RCC 7860 (cell line): ENCODE data around the gene PSKH1.
A peak's percentile ranks its signal among the peaks of the same experiment; 100 is the strongest.

Experiments
- DNase-seq: peaks from one replicate; pipeline ENCODE4 v3.0.0-alpha.2; 2015; ENCODE audit warnings: low spot score
- FAIRE-seq: peaks from 2 replicates; lab custom pipeline; 2012; peaks lifted over from hg19 to GRCh38; lab: Jason Lieb, UNC

Gene PSKH1

DNA sequence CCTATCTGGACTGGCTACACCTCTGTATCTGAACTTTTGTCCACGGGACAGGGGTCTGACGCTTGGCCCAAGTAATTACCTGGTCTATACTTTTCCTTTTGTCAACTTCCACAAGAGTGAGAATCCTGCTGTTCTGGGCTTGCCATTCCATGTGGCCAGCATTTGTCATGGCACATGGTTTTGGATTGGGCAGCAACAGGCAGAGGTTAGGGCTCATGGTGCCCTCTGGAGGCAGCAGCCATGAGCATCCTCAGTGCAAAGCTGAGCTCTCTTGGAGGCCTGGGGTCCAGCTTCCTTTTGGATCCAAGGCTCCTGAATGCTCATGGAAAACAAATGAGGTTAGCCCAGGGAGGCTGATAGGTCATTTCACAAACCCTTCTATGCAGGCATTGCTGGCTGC is 27.7 kb upstream of the PSKH1 start:
- FAIRE-seq (no peak), DNase-seq (peak; percentile 16)

DNA sequence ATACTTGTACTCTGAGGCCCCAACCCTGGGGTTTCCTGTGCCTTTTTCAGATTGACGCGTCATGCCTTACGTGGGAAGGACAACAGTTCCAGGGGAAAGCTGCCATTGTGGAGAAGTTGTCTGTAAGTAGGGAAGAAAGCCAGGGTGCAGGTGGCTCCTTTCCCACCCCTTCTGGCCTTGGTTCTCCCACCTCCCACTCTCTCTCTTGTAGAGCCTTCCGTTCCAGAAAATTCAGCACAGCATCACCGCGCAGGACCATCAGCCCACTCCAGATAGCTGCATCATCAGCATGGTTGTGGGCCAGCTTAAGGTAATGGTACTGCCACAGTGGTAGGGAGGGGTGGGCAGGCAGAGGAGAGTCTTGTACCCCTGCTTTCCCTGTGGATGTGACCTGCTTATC is 24.8 kb upstream of the PSKH1 start:
- no peak for DNase-seq
- FAIRE-seq, result no peak

DNA sequence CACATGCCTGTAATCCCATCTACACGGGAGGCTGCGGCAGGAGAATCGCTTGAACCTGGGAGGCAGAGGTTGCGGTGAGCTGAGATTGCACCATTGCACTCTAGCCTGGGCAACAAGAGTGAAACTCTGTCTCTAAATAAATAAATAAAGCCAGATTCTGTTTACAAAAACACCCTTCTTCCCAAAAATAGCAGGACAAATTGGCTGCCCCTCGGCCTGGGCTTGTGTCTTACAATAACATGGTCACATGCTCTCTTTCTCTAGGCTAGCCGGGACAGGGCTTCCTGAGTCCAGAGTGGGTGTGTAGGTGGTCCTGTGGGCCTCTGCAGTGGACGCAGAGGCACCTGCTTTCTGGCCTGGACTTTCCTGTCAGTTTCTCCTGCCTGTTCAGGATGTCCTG is 23.4 kb upstream of the PSKH1 start:
- DNase-seq, result no peak
- no peak for FAIRE-seq

DNA sequence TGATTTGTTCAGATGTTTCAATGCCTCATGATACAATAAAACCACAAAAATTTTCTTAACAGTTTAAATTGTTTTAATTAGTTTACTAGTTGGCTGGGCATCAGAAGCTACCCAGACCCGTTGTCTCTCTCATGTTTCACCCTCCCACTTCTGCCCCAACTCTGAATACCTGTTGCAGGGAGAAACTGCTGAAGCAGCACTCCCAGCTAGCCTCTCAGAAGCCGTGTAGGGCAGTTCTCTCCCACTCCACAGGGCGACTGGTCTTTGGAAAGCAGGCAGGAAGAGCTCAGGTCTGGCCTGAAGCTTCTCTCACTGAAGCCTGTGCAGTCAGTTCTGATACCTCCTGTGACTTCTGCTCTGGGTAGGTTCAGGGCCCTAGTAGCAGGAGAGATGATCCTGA is 21.8 kb upstream of the PSKH1 start:
- FAIRE-seq (no peak), DNase-seq (no peak)

DNA sequence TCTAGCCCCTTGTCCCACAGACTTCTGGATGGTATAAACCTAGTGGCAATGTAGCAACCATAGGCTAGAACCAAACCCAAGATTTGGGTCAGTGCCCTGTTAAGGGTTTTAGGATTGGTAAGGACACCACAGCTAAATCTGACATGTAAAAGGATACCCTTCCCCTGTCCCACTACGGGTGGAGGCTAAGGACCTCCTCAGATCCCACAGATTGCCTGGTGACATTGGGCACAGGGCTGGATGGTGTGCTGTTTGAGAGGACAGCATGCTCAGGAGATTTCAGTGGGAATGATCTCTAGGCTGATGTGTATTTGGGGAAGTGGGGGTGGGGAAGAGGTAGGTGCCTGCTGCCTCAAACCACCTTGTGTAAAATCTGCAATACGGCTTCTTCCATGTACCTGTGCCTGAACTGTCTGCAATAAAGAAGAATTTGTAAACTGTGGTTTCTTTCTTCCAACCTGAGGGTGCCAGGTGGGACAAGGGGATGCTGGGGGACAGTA is 20.9 kb upstream of the PSKH1 start:
- no peak for FAIRE-seq
- DNase-seq, result no peak

DNA sequence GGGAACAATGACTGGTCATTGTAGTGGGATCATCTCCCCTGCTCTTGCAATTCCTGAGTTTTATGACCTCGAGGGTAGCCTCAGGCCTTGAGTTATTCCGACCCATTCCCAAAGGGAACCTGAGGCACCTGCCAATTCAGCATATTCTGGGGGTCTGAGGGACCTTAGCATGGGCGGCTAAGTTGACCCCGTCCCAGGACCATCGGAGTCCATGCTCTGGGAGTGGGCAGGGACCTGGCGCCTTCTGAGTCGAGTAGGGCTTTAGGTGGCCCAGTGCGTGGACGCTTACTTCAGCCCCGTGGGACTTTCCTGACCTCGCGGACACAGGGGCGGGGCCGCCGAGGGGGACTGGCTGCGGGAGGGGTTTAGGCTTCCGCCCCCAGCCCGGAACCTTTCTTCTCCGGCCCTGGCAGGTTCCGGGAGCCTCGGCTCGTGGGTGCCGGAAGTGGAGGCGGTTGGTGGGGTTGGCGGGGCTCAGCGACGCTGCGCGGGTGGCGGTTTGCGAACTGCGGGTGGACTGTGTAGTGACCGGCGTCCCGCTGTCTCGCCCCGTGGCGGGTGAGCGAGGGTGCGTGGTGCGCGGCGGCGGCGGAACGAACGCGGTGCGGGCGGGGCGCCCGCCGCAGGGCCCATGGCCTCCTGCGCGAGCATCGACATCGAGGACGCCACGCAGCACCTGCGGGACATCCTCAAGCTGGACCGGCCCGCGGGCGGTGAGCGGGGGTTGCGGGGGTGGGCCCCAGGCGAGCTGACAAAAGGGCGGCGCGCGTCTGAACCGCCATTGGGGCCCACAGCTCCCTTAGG is 20.2 kb upstream of the PSKH1 start, which contains the start of gene EDC4:
TSS of gene EDC4 (plus strand) at position 422 of the 804 bp plus-strand sequence. CDS start at position 632, 210 bp downstream.
- DNase-seq (peak; percentile 65), FAIRE-seq (no peak)

DNA sequence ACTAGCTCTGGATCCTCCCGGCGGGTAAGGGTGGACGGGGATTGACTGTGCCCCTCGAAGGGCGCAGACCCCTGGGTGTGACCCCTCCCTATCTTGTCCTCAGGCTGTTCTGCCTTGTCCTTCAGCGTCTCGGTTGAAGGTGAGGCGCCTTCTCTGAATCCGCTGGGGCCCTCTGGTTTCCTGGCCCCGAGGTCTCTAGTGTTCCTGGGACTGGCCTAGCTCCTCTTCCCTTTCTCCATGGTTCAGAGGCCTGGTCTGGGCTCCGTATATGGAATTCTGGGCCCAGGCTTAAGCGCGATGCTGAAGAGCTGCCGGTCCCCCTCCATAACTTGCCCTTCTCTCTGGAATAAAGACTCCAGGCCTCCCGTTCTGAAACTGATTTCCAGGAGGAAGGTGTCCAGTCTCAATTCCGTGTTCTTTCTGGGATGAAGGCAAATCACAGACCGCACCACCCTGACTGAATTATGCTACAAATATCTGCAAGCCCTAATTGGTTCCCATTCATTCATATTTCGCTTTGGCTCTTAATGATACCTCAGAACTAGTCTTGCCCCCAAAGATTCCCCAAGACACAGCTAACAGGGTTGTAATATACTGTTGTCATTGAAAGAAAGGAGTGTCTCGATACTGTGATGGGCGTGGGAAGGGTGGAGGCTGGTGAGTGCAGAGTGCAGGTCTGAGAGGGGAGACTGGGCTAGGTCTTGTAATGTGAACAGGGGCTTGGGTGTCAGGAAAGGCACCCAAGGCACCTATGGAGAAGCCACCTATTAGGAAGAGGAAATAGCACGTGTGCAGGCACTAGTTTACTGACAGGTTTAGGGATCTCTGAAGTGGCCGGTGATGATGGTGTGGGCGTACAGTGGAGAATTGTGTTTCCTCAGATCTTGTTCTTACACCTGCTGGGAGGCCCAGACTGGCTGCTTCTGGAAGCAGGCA is 19.4 kb upstream of the PSKH1 start:
- DNase-seq (no peak), FAIRE-seq (no peak)

DNA sequence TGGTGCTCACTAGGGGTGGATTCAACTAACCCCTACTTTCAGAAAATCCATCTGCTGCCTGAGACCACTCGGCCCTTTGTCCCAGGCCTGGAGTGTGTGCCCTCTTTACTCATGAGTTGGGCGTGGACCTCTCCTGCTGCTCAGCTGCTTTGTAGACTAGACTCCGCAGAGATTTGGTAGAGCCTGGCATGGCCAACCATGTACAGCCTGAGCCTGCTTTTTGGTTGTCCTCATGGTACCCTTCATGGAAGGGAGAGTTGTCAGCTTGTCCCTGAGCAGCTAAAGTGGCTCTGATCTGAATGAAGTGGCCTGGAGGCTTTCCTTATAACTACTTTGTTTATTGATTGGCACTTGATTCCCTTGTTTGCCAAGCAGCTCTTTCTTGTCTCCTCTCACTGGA is 18.7 kb upstream of the PSKH1 start:
- DNase-seq (no peak), FAIRE-seq (no peak)

DNA sequence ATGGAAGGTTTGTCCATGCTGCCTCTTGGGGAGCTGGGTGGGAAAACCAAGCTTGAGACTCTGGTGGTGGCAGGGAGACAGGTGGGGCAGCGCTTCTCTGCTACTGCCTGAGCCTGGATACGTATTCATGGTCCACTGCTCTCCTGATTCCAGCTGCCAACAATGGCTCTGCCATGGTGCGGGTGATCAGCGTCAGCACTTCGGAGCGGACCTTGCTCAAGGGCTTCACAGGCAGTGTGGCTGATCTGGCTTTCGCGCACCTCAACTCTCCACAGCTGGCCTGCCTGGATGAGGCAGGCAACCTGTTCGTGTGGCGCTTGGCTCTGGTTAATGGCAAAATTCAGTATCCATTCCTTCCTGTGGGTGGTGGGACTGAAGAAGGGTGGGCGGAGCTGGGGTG is 16.0 kb upstream of the PSKH1 start:
- DNase-seq (no peak), FAIRE-seq (no peak)

DNA sequence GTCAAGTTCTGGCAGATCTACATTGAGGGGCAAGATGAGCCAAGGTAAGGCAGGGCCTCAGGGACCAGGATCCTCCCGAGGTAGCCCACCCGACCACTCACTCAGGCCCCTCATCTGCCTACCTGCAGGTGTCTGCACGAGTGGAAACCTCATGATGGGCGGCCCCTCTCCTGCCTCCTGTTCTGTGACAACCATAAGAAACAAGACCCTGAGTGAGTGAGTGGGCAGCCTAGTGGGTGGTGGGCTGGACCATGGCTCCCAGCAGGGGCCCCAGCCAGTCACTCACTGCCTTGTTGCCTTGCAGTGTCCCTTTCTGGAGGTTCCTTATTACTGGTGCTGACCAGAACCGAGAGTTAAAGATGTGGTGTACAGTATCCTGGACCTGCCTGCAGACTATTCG is 14.8 kb upstream of the PSKH1 start:
- no peak for FAIRE-seq
- no peak for DNase-seq

DNA sequence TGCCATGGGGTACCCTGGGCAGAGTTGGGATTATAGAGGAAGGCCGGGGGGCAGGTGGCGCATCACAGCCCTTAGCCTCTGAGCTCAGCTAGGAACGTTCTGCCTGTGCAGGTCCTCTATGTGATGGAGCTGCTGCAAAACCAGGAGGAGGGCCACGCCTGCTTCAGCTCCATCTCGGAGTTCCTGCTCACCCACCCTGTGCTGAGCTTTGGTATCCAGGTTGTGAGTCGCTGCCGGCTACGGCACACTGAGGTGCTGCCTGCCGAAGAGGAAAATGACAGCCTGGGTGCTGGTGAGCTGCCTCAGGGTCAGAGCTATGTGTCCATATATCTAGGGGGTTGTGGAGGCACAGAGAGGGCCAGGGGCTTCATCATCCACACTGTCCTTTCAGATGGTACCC is 14.2 kb upstream of the PSKH1 start:
- no peak for FAIRE-seq
- DNase-seq, result no peak

DNA sequence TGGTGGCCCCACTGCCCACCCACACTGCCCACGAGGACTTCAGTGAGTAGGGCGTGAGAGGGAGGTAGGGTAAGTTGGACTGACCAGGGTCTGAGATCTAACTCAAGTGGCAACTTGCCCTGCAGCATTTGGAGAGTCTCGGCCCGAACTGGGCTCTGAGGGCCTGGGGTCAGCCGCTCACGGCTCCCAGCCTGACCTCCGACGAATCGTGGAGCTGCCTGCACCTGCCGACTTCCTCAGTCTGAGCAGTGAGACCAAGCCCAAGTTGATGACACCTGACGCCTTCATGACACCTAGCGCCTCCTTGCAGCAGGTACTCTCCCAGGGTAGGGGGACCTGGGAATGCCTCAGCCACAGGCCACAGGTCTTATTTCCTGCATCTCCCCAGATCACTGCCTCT is 13.6 kb upstream of the PSKH1 start:
- DNase-seq (no peak), FAIRE-seq (no peak)

DNA sequence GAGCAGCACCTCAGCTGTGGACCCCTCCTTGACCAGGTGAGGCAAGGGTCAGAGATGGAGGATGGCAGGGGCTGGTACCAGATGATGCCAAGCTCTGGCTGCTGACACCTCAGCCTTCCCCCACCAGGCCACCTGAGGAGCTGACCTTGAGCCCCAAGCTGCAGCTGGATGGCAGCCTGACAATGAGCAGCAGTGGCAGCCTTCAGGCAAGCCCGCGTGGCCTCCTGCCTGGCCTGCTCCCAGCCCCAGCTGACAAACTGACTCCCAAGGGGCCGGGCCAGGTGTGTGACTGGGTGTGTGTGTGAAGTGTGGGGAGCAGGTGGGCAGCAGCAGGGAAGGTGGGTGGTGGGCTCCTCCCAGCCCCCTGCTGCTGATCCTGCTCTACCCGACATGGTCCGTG is 13.1 kb upstream of the PSKH1 start:
- DNase-seq (no peak), FAIRE-seq (no peak)

DNA sequence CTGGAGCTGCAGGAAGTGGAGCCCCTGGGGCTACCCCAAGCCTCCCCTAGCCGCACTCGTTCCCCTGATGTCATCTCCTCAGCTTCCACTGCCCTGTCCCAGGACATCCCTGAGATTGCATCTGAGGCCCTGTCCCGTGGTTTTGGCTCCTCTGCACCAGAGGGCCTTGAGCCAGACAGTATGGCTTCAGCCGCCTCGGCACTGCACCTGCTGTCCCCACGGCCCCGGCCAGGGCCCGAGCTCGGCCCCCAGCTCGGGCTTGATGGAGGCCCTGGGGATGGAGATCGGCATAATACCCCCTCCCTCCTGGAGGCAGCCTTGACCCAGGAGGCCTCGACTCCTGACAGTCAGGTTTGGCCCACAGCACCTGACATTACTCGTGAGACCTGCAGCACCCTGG is 12.5 kb upstream of the PSKH1 start:
- no peak for FAIRE-seq
- DNase-seq, result no peak

DNA sequence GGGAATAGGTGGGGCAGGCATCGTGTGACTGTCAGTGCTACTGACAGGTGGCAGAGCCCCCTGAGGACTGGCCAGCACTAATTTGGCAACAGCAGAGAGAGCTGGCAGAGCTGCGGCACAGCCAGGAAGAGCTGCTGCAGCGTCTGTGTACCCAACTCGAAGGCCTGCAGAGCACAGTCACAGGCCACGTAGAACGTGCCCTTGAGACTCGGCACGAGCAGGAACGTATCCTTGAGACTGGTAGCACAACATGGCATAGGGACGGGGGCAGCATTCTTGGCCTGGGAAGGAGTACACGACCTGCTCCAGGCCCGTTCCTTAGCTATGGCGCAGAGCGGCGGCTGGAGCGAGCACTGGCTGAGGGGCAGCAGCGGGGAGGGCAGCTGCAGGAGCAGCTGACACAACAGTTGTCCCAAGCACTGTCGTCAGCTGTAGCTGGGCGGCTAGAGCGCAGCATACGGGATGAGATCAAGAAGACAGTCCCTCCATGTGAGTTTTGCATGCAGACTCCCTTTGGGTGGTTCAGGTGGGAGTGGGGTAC is 11.4 kb upstream of the PSKH1 start:
- DNase-seq, result no peak
- no peak for FAIRE-seq

DNA sequence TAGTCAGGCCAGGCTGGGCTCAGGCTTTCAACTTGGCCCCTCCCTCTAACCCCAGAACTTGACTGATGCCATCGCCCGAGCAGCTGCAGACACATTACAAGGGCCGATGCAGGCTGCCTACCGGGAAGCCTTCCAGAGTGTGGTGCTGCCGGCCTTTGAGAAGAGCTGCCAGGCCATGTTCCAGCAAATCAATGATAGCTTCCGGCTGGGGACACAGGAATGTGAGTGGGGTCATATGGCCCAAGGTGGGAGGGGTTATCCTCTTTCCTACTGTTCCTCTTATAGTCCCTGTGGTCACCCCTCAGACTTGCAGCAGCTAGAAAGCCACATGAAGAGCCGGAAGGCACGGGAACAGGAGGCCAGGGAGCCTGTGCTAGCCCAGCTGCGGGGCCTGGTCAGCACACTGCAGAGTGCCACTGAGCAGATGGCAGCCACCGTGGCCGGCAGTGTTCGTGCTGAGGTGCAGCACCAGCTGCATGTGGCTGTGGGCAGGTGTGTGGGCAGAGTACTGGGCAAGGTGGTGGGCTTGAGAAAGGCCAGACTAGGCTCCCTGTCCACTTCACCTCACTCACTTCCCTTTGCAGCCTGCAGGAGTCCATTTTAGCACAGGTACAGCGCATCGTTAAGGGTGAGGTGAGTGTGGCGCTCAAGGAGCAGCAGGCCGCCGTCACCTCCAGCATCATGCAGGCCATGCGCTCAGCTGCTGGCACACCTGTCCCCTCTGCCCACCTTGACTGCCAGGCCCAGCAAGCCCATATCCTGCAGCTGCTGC is 10.5 kb upstream of the PSKH1 start:
- DNase-seq (no peak), FAIRE-seq (no peak)

DNA sequence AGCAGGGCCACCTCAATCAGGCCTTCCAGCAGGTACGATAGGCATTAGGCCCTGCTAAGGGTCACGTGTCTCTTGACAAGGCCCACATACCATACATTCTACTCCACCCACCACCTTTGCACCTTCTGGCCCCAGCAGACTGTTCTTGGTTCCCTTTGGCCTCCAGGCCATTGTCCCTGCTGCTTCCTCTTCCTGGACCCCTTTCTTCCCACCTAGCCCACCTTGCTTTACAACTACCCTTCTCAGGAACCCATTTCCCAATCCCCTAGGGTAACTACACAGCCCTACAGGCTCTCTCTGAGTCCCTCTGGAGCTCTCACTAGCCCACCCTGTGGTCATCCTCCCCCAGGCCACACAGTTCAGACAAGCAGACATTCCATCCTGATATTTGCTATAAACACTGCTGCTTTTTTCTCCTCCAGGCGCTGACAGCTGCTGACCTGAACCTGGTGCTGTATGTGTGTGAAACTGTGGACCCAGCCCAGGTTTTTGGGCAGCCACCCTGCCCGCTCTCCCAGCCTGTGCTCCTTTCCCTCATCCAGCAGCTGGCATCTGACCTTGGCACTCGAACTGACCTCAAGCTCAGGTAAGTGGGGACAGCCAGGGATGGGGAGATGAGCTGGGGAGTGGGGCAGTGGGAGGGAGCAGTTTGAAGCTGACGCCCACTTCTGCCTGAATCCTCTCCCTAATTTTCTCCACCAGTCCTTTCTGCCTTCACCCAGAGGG is 9.7 kb upstream of the PSKH1 start:
- peak; percentile 12 for DNase-seq
- FAIRE-seq, result no peak

DNA sequence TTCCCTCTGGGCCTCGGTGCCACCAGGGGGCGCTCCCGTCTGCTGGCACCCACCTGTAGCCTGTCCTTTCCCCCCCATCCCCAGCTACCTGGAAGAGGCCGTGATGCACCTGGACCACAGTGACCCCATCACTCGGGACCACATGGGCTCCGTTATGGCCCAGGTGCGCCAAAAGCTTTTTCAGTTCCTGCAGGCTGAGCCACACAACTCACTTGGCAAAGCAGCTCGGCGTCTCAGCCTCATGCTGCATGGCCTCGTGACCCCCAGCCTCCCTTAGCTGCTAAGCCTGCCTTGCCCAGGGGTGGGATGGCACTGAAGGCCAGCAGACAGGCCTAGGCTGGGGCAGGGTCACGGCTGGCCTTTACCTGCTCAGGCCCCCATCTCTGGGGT is 9.2 kb upstream of the PSKH1 start:
- DNase-seq (no peak), FAIRE-seq (no peak)

DNA sequence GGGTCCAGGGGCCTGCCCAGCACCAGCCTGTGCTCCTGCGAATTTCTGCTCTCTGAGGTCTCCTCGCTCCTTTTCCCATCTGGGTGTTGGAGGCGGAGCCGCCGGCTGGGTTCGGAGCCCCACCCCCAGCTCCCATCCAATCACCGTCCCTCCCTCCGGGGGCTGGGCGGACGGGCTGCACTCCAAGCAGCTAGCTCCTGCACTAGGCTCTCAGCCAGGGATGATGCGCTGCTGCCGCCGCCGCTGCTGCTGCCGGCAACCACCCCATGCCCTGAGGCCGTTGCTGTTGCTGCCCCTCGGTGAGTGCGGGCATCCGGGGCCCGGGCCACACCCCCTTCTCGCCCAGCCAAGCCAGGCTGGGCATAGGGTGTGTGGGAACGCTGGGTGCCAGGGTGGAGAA is 8.4 kb upstream of the PSKH1 start, which contains the start of gene NRN1L:
TSS of gene NRN1L (plus strand) at position 202 of the 400 bp plus-strand sequence. CDS start at position 221, 19 bp downstream.
- no peak for DNase-seq

DNA sequence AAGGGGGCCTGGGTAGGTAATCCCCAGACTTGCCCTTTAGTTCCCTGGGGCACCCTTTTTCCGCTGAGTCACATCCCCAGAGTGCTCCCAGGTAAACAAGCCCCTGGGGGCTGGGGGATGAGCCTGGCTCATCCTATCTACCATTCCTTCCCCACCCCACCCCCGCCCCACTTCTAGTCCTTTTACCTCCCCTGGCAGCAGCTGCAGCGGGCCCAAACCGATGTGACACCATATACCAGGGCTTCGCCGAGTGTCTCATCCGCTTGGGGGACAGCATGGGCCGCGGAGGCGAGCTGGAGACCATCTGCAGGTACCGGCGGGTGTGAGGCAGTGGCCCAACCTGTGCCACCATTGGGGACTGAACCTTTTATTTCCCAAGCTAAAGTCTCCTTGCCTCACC is 7.5 kb upstream of the PSKH1 start:
- FAIRE-seq (no peak), DNase-seq (no peak)

More for the DNA sequence above, 8.4 kb upstream of the PSKH1 start, which contains the start of gene NRN1L:
- no peak for FAIRE-seq
